Breast epithelium (tissue), 4 donors: ENCODE results near the gene NTNG1. TPM values are rescaled to one million over a fixed set of nuclear protein-coding genes. Genes with fewer than 3 reads are reported as not detected.

Experiments used
- DNase-seq, 2 donors: peaks; one replicate each; pipeline ENCODE4 v3.0.0-alpha.2; 2019; ENCODE audit warnings: low spot score in 2 of 2
- H3K27ac ChIP-seq, 2 donors: fragments of 200-600 bp; sonication (generic) in 1 of 2; one replicate each; pipeline ENCODE4 v1.5.1; 2016 to 2019; ENCODE audit warnings: mild to moderate bottlenecking in 1 of 2
- H3K27me3 ChIP-seq, 2 donors: fragments of 200-600 bp; sonication (generic) in 1 of 2; one replicate each; pipeline versions ENCODE4 v1.5.1 to v1.6.0; 2017 to 2019; ENCODE audit warnings: control low read depth in 1 of 2, mild to moderate bottlenecking in 1 of 2
- H3K36me3 ChIP-seq: fragments of 200-600 bp; one replicate; pipeline ENCODE4 v1.5.1; 2019
- H3K4me1 ChIP-seq, 2 donors: fragments of 200-600 bp; sonication (generic); one replicate each; pipeline ENCODE4 v1.5.1; 2016 to 2019; ENCODE audit warnings: control low read depth in 1 of 2
- H3K4me3 ChIP-seq, 3 donors: fragments of 200-600 bp; sonication (generic); 1 replicate in 2 of 3; 2 replicates in 1 of 3; pipeline ENCODE4 v1.5.1; 2016 to 2019; ENCODE audit warnings: mild to moderate bottlenecking in 3 of 3, moderate library complexity in 2 of 3
- H3K9me3 ChIP-seq, 2 donors: fragments of 200-600 bp; sonication (generic) in 1 of 2; one replicate each; pipeline ENCODE4 v1.5.1; 2016 to 2019; ENCODE audit warnings: control low read depth in 1 of 2
- CTCF ChIP-seq, 3 donors: fragments of 450-650 bp; IDR thresholded peaks; one replicate each; pipeline ENCODE4 v1.5.1; 2016 to 2017; ENCODE audit warnings: antibody characterized with exemption in 3 of 3, mild to moderate bottlenecking in 3 of 3, moderate library complexity in 3 of 3
- POLR2A ChIP-seq: fragments of 450-650 bp; IDR thresholded peaks from one replicate; pipeline ENCODE4 v1.6.1; 2016; ENCODE audit warnings: antibody characterized with exemption, mild to moderate bottlenecking, moderate library complexity
- POLR2AphosphoS5 ChIP-seq, 3 donors: sonication (generic); formaldehyde crosslinking; IDR thresholded peaks; one replicate each; pipeline ENCODE4 v1.6.1; 2017; ENCODE audit warnings: antibody characterized with exemption in 3 of 3
- intact Hi-C: fragments of 100-400 bp; cut with DNase I; formaldehyde crosslinking; loops from one replicate; pipeline ENCODE4 v1.15.1; 2023; ENCODE audit warnings: low total_unique reads
- total RNA-seq, 3 donors: library from RNA; depleted of rRNA; stranded (reverse); fragments of >200 nt; gene quantifications; one replicate each; pipeline ENCODE4 v1.1.0, GENCODE V29; 2016

Gene NTNG1
- total RNA-seq, 3 donors from 2014 or later, result 0.32 to 5.7 (median 0.98) TPM

- Histone ChIP-seq H3K4me1 (no peaks in the 10 kb centered on the region), H3K27me3 (no peaks in the 10 kb centered on the region), H3K9me3 (no peaks in the 10 kb centered on the region), H3K36me3 (no peaks in the 10 kb centered on the region), H3K4me3 (no peak overlapping the region), H3K27ac (no peak overlapping the region)
- DNase-seq, result no peak
- intact Hi-C loops, result loop anchor here (10.0 kb wide), 1 partner anchor 231 kb away; no protein-coding TSS in a partner anchor
- TF ChIP-seq POLR2AphosphoS5 (IDR thresholded peaks at IDR 0.05) (no peak), CTCF (IDR thresholded peaks at IDR 0.05) (no peak), POLR2A (no peak)
Measured at GRCh38 chr1:107433635-107434360, 293.0 kb downstream of the NTNG1 start.

- no peak for TF ChIP-seq POLR2AphosphoS5 (IDR thresholded peaks at IDR 0.05)
- TF ChIP-seq CTCF (IDR thresholded peaks at IDR 0.05), result no peak
- no peak for TF ChIP-seq POLR2A
- no peaks in the 10 kb centered on the region for H3K27me3 ChIP-seq
- no peaks in the 10 kb centered on the region for H3K36me3 ChIP-seq
- H3K9me3 ChIP-seq, result no peaks in the 10 kb centered on the region
- intact Hi-C loops, result loop anchor here (10.0 kb wide), 1 partner anchor 230 kb away; no protein-coding TSS in a partner anchor
- H3K4me1 ChIP-seq, result no peaks in the 10 kb centered on the region
- H3K27ac ChIP-seq, result no peak overlapping the region
- H3K4me3 ChIP-seq, result no peak overlapping the region
- no peak for DNase-seq
Measured at GRCh38 chr1:107434361-107434693, 293.5 kb downstream of the NTNG1 start.

- H3K27ac ChIP-seq, result no peak overlapping the region
- DNase-seq, result no peak
- H3K9me3 ChIP-seq, result no peaks in the 10 kb centered on the region
- intact Hi-C loops, result loop anchor here (10.0 kb wide), 1 partner anchor 228 kb away; no protein-coding TSS in a partner anchor
- no peaks in the 10 kb centered on the region for H3K27me3 ChIP-seq
- H3K36me3 ChIP-seq, result no peaks in the 10 kb centered on the region
- no peaks in the 10 kb centered on the region for H3K4me1 ChIP-seq
- H3K4me3 ChIP-seq, result no peak overlapping the region
- TF ChIP-seq POLR2AphosphoS5 (IDR thresholded peaks at IDR 0.05), result no peak
- no peak for TF ChIP-seq CTCF (IDR thresholded peaks at IDR 0.05)
- TF ChIP-seq POLR2A, result no peak
Measured at GRCh38 chr1:107436552-107437241, 295.9 kb downstream of the NTNG1 start.

- Histone ChIP-seq H3K36me3 (no peaks in the 10 kb centered on the region), H3K27me3 (no peaks in the 10 kb centered on the region), H3K9me3 (no peaks in the 10 kb centered on the region), H3K4me3 (no peak overlapping the region), H3K27ac (no peak overlapping the region), H3K4me1 (no peaks in the 10 kb centered on the region)
- DNase-seq, result no peak
- TF ChIP-seq POLR2AphosphoS5 (IDR thresholded peaks at IDR 0.05) (no peak), CTCF (IDR thresholded peaks at IDR 0.05) (no peak), POLR2A (no peak)
- intact Hi-C loops, result loop anchor here (10.0 kb wide), 1 partner anchor 225 kb away; no protein-coding TSS in a partner anchor
Measured at GRCh38 chr1:107439567-107439966, 298.7 kb downstream of the NTNG1 start.

GRCh38 chr1:107442551-107442950 lies 301.7 kb downstream of the NTNG1 start:
- no peak for TF ChIP-seq CTCF (IDR thresholded peaks at IDR 0.05)
- no peak for TF ChIP-seq POLR2AphosphoS5 (IDR thresholded peaks at IDR 0.05)
- TF ChIP-seq POLR2A, result no peak
- intact Hi-C loops, result no loop called here
- Histone ChIP-seq H3K9me3 (no peaks in the 10 kb centered on the region), H3K27me3 (no peaks in the 10 kb centered on the region), H3K4me1 (no peaks in the 10 kb centered on the region), H3K4me3 (no peak overlapping the region), H3K36me3 (no peaks in the 10 kb centered on the region), H3K27ac (no peak overlapping the region)
- DNase-seq, result no peak
